ENCODE results near the gene DNAJB14. TPM values are rescaled to one million over a fixed set of nuclear protein-coding genes. Genes with fewer than 3 reads are reported as not detected.

Gene DNAJB14
- total RNA-seq, 1 donor from 2014 or later, result 15.1 TPM

DNA sequence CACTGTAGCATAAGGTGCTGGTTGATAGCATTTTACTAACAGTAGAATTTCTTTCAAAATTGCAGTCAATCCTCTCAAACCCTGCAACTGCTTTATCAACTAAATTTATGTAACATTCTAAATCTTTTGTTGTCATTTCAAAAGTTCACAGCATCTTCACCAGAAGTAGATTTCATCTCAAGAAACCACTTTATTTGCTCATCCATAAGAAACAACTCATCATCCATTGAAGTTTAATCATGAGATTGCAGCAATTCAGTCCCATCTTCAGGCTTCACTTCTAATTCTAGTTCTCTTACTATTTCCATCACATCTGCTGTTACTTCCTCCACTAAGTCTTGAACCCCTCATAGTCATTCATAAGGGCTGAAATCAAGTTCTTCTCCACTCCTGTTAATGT is 73.8 kb downstream of the DNAJB14 start:
- no peak for TF ChIP-seq CTCF (conservative IDR thresholded peaks at IDR 0.05; ENCODE audit: low read depth, low read length)
- H3K4me3 ChIP-seq (ENCODE audit: low read depth, low read length), result no peak overlapping the region
- DNase-seq (ENCODE audit: low read depth), result no peak

GRCh38 chr4:99868126-99868596 is 78.3 kb downstream of the DNAJB14 start:
- no peak for TF ChIP-seq CTCF (conservative IDR thresholded peaks at IDR 0.05; ENCODE audit: low read depth, low read length)
- H3K4me3 ChIP-seq (ENCODE audit: low read depth, low read length), result no peak overlapping the region
- no peak for DNase-seq (ENCODE audit: low read depth)

DNA sequence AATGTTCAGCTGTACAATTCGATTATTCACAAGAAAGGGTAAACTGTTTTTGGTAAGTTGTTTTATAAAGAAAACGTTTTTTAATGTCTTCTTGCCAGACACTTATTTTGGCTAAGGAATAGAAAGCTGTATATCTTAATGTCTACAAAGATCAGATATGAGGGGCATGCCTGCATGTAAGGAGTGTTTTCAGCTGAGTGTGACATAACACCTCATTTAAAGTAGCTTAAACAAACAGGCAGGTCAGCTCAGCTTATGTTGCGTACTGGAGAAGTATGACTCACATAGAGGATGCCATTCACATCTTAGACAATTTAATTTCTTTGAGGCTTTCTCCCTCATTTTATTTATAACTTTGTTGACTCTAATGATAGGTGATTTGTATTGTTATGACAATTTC is 82.6 kb downstream of the DNAJB14 start:
- DNase-seq (ENCODE audit: low read depth), result no peak
- no peak for TF ChIP-seq CTCF (conservative IDR thresholded peaks at IDR 0.05; ENCODE audit: low read depth, low read length)
- H3K4me3 ChIP-seq (ENCODE audit: low read depth, low read length), result no peak overlapping the region

DNA sequence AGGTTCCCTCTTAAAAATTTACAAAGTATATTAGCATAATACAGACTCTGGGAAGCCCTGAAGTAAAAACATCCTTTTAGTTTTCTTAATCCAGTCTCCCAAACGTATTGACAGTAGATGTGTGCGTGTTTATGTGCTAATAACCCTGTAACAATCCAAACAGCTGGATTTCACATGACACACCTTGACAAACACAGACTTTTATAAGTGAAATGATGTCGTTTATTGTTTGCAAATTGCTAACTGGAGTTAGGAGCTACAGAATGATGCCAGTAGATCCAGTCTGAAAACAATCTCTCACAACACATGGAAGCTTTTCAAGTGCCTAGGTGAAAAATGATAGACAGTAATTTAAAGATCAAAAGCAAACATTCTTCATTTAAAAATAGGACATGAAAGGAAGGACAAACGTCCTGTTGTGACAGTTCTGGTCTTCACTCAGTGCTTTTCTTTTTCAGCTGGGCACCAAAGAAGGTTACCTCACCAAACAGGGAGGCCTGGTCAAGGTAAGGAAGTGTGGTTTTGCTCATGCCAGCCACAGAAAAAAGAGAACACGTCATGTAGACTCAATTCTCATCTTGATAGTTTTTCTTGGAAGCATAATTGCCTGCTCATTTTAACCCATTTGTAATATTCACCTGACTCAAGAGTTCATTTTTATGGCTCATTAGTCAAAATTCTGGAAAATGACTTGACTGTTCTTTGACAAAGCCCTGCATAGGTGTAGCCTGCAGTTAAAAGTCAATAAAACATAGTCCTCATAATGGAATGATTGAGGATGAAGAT is 85.1 kb downstream of the DNAJB14 start:
- DNase-seq (ENCODE audit: low read depth), result no peak
- TF ChIP-seq CTCF (conservative IDR thresholded peaks at IDR 0.05; ENCODE audit: low read depth, low read length), result no peak
- H3K4me3 ChIP-seq (ENCODE audit: low read depth, low read length), result no peak overlapping the region

GRCh38 chr4:99860521-99860920 is 85.9 kb downstream of the DNAJB14 start:
- no peak for TF ChIP-seq CTCF (conservative IDR thresholded peaks at IDR 0.05; ENCODE audit: low read depth, low read length)
- DNase-seq (ENCODE audit: low read depth), result no peak
- H3K4me3 ChIP-seq (ENCODE audit: low read depth, low read length), result no peak overlapping the region

GRCh38 chr4:99859618-99860017 is 86.8 kb downstream of the DNAJB14 start:
- no peak overlapping the region for H3K4me3 ChIP-seq (ENCODE audit: low read depth, low read length)
- no peak for TF ChIP-seq CTCF (conservative IDR thresholded peaks at IDR 0.05; ENCODE audit: low read depth, low read length)
- DNase-seq (ENCODE audit: low read depth), result no peak

DNA sequence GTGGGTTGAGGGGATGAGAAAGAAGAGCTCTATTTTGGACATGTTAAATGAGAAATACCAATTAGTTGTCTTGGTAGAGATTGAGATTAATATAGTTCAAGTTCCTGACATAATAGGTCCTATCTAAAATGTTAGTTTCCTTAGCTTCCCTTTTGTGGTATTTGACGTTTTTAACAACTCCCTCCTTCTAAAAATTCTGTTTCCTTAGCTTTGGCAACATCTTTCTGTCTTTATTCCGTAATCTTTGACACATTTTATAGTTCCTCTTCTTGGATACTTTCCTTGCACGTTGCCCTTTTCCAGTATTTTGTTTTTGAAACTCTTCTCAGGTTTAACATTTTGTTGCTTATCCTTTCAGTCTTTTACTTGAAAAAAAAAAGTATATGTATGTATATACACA is 89.1 kb downstream of the DNAJB14 start:
- no peak for DNase-seq (ENCODE audit: low read depth)
- TF ChIP-seq CTCF (conservative IDR thresholded peaks at IDR 0.05; ENCODE audit: low read depth, low read length), result no peak
- no peak overlapping the region for H3K4me3 ChIP-seq (ENCODE audit: low read depth, low read length)

All from epithelial cell of proximal tubule (primary cell).